Hindlimb muscle (tissue), 1 donor: ENCODE results near the gene MIPEP. TPM values are rescaled to one million over a fixed set of nuclear protein-coding genes. Genes with fewer than 3 reads are reported as not detected.
A peak's percentile ranks its signal among the peaks of the same experiment; 100 is the strongest.
"Not testable (repeated sequence)": the region's sequence is repeated elsewhere in the genome, so short reads cannot be mapped to it uniquely, and the experiment has no call there.

Experiments
- DNase-seq: peaks from one replicate; pipeline ENCODE4 v3.0.0-alpha.2; 2013
- polyA plus RNA-seq: library from polyadenylated mRNA; unstranded; fragments of 120-200 nt; gene quantifications from one replicate; pipeline ENCODE4 v1.2.1, GENCODE V29; 2013; ENCODE audit not compliant: insufficient read length

Gene MIPEP
- 6.9 TPM for polyA plus RNA-seq

GRCh38 chr13:23888658-23889614 lies at the start of gene MIPEP:
Gene MIPEP, minus strand, starts transcription at chr13:23889400. Its CDS starts 80 bp downstream, at chr13:23889320.
- DNase-seq, result peak; percentile 97

- peak; percentile 24 for DNase-seq
Measured at GRCh38 chr13:23934520-23934919, 45.3 kb upstream of the MIPEP start.

- no peak for DNase-seq
Measured at GRCh38 chr13:23928985-23929384, 39.8 kb upstream of the MIPEP start.

- no peak for DNase-seq
Measured at GRCh38 chr13:23923031-23923430, 33.8 kb upstream of the MIPEP start.

GRCh38 chr13:23922005-23922932 lies 33.1 kb upstream of the MIPEP start:
- no peak for DNase-seq

- DNase-seq, result no peak
Measured at GRCh38 chr13:23921451-23921888, 32.3 kb upstream of the MIPEP start.

GRCh38 chr13:23919006-23919405 lies 29.8 kb upstream of the MIPEP start:
- DNase-seq, result no peak

GRCh38 chr13:23918208-23918607 lies 29.0 kb upstream of the MIPEP start:
- DNase-seq, result no peak

- DNase-seq, result no peak
Measured at GRCh38 chr13:23915308-23915707, 26.1 kb upstream of the MIPEP start.

GRCh38 chr13:23912469-23912868 lies 23.3 kb upstream of the MIPEP start:
- no peak for DNase-seq

GRCh38 chr13:23909606-23910005 lies 20.4 kb upstream of the MIPEP start:
- DNase-seq, result no peak

- no peak for DNase-seq
Measured at GRCh38 chr13:23905766-23906165, 16.6 kb upstream of the MIPEP start.

- DNase-seq, result no peak
Measured at GRCh38 chr13:23903906-23904280, 14.7 kb upstream of the MIPEP start.

- no peak for DNase-seq
Measured at GRCh38 chr13:23902975-23903905, 14.0 kb upstream of the MIPEP start.

GRCh38 chr13:23901365-23901764 lies 12.2 kb upstream of the MIPEP start:
- no peak for DNase-seq

- DNase-seq, result peak; percentile 54
Measured at GRCh38 chr13:23899555-23899954, 10.4 kb upstream of the MIPEP start.

GRCh38 chr13:23898101-23898500 lies 8.9 kb upstream of the MIPEP start:
- DNase-seq, result no peak

GRCh38 chr13:23897452-23897919 lies 8.3 kb upstream of the MIPEP start, which contains the start of gene C1QTNF9B:
Gene C1QTNF9B, minus strand, starts transcription at chr13:23897502.
- DNase-seq, result not testable (repeated sequence)

- not testable (repeated sequence) for DNase-seq
Measured at GRCh38 chr13:23894746-23895145, 5.5 kb upstream of the MIPEP start.

- DNase-seq, result not testable (repeated sequence)
Measured at GRCh38 chr13:23893791-23894190, 4.6 kb upstream of the MIPEP start.
